Stimulated activated CD8-positive, alpha-beta memory T cell treated with anti-CD3 and anti-CD28 coated beads, Interleukin-7, amount 100 ng/mL, for 24 hours (primary cell): Measurements from ENCODE around the gene CCNF.
"Not testable (repeated sequence)": the region's sequence is repeated elsewhere in the genome, so short reads cannot be mapped to it uniquely, and the experiment has no call there.

Experiments used
- DNase-seq: peaks from one replicate; pipeline ENCODE4 v3.0.0-alpha.2; 2020; ENCODE audit warnings: low read depth

The CCNF gene

DNA sequence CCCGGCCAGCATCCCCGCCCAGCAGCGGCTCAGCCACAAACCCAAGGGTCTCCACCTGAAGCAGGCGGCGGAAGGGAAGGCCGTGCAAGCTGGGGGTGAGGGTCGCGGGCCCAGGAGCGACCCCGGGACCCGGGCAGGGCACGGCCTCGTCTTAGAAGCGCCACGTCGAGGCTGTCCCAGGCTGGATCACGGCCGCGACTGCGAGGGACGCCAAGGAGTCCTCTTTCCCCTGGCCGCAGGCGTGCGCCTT is 538 bp upstream of the CCNF start:
- DNase-seq = no peak

DNA sequence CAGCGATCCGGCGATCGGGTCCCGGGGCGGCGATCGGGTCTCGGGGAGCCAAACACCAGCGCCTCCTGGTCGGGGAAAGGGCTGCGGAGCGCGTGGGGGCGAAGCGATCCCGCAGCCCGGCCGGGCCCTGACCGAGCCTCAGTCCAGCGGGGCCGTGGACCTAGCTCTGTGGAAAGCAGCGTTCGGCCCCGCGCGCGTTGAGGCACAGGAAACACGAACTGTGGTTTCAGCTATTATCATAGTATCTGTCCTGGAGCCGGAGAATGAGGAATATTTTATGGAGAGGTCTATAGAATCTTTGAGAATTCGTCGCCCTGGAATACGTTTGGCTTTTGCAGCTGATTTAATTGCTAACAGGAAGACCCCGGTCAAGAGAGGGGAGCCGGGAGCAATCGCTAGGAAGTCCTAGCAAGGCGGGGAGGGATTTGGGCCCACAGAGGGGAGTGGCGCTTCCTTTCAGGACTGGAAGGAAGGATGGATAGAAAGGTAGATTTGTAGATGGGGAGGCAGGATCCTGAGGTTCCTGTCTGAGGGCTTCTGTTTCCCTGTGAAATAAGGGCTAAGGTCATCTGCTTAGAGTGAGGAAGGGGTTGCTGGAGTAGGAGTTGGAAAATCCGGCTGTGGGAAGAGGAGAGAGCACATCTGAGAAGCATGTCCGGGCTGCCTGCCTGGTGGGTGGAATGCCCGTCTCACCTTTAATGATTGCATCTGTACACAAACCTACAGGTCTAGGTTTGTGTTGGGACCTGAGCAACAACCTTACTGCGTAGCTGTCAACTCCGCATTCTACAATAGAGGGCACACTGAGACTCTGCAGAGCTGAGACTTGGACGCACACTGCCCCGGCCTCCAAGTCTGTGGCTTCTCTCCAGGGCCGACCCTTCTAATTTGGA is 770 bp downstream of the CCNF start:
- no peak for DNase-seq

DNA sequence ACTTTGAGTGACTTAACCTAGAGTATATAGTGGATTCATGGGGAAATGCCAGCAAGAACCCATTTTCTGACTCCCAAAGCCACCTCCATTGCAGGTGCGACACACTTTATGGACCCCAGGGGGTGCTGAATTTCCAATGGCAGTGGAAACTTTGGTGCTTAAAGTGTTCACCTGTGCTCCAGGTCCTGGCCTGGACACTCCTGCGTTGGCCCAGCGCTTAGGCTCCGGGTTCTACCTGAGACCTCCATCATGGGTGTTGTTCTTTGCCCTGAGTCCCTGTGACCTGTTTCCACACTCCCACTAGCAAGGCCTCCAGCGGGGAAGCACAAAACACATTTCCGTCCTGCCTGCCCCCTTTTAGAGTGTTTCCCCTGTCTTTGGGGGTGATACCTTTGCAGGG is 3.0 kb downstream of the CCNF start:
- no peak for DNase-seq

DNA sequence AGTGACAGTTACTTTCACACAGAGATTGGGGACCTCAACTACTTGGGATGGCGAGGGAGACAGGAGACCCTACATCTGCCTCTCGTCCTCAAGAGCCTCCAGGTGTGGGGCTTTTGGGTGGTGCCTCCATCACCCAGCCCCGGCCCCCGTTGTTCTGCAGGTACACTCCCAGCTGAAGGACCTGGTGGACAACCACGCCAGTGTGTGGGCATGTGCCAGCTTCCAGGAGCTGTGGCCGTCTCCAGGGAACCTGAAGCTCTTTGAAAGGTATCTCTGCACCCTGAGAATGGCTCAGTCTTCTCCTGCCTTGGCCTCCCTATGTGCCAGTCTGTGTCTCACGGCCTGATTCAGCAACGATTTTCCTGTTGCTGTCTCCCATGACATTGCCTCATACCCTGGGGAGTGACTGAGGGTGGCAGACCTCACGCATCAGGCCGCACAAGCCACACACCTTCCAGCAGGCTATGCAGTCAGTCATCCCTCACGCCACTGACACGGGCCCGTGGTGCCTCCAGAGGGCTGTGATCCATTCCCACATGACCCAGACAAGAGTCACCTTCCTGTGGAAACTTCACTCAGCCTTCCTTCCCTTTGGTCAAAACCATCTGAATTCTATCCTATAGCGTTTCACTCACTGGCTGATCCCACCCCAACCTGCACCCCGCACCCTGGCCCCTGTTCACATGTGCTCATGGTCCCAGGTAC is 3.7 kb downstream of the CCNF start:
- no peak for DNase-seq

DNA sequence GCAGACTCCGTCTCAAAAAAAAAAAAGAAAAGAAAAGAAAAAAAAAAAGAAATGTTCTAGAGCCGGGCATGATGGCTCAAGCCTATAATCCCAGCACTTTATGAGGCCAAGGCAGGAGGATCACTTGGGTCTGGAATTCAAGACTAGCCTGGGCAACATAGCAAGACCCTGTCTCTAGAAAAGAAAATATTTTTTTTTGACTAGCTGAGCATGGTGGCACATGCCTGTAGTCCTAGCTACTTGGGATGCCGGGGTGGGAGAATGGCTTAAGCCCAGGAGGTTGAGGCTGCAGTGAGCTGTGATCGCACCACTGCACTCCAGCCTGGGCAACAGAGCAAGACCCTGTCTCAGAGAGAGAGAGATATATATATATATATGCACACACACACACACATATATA is 6.0 kb downstream of the CCNF start:
- not testable (repeated sequence) for DNase-seq

DNA sequence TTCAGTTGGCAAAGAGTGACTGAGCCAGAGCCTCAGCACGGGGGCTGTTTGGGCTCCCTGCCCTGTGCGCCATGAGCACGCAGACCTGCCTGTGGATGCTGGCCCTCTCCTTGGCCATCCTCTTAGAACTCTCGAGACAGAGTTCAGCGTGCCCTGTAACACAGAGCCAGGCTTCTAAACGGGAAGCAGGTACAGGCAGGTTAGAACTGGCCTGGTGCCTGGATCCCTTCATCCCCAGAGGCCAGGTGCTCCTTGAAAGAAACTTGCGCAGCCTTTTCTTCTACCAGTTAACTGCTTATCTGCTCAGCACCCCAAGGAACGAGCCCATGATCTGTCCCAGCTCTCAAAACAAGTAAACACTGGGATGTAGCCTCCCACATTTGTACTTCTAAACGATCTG is 6.9 kb downstream of the CCNF start:
- no peak for DNase-seq

DNA sequence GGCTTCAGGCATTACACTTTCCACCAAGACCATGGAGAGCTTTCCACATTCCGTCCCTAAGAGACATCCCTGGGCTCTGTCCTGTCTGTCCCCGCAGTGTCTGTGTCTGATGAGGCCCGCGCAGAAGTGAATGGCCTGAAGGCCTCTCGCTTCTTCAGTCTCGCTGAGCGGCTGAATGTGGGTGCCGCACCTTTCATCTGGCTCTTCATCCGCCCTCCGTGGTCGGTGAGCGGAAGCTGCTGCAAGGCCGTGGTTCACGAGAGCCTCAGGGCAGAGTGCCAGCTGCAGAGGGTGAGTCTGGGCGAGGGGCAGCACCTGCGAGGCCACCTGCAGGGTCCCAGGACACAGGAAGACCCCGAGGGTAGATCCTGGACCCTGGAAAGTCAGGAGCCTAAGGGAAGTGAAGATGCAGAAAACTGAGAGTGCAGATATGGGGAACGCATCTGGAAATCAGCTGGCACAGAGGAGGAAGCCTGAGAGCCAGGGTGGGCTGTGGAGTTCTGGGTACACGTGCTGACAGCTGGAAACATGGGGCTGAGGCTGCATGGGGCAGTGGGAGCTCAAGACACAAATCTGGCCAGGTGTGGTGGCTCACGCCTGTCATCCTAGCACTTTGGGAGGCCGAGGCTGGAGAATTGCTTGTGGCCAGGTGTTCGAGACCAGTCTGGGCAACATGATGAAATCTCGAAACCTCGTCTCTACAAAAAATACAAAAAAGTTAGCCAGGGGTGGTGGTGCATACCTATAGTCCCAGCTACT is 8.0 kb downstream of the CCNF start:
- DNase-seq = no peak

DNA sequence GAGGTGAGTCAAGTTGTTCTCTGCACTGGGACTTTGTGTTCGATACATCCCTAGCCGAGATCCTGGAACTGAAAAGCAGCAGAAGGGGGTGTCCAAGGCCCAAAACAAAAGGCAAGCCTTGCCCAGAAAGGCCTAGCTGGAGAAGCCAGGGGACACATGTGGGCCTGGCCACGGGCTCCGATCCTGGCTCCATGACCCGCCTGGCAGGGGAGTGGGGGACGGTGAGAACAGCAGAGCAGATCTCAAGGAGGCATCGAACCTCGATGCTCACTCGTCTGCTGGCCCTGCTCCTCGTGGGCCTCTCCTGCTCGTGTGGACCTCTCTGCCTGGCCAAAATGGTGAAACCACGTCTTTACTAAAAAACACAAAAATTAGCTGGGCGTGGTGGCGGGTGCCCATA is 8.9 kb downstream of the CCNF start:
- DNase-seq = no peak

DNA sequence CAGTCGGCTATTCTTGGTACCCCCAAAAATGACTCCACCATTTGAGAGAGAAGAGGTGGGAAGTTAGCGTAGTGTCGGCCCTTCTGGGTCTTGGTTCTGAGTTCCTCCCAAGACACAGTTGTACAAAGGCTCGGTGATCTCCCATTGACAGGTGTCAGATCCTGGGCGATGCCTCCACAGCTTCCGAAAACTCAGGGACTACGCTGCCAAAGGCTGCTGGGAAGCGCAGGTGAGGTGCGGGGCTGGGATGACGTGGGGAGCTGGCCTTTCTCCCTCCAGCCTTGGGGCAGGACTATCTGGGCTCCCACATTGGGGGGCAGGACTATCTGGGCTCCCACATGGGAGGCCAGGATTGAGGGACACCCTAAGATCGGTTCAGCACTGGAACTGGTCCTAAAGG is 10.4 kb downstream of the CCNF start:
- no peak for DNase-seq

DNA sequence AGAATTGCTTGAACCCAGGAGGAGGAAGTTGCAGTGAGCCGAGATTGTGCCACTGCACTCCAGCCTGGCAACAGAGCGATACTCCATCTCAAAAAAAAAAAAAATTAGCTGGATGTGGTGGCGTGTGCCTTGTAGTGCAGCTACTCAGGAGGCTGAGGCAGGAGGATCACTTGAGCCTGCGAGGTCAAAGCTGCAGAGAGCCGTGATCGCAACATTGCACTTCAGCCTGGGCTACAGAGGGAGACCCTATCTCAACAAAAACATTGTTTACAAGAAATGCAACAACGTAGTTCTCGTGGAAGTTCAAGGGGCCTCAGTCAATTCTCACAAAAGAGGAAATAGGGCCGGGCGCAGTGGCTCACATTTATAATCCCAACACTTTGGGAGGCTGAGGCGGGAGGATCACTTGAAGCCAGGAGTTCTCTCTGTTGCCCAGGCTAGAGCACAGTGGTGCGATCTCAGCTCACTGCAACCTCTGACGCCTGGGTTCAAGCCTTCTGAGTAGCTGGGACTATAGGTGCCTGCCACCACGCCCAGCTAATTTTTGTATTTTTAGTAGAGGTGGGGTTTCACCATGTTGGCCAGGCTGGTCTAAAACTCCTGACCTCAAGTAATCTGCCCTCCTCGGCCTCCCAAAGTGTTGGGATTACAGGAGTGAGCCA is 12.0 kb downstream of the CCNF start:
- DNase-seq = not testable (repeated sequence)

DNA sequence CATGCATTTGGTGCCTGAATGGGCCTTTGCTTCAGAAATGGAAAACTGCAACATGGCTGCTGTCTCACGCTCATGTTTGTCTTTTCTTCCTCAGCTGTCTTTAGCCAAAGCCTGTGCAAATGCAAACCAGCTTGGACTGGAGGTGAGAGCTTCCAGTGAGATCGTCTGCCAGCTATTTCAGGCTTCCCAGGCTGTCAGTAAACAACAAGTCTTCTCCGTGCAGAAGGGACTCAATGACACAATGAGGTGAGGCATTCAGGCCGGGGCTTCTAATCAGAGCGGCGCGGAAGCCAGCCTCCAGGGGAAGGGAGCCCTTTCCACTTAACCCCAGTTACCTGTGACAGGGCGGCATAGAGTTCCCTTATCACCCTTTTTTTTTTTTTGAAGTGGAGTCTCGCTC is 14.3 kb downstream of the CCNF start:
- DNase-seq = no peak

DNA sequence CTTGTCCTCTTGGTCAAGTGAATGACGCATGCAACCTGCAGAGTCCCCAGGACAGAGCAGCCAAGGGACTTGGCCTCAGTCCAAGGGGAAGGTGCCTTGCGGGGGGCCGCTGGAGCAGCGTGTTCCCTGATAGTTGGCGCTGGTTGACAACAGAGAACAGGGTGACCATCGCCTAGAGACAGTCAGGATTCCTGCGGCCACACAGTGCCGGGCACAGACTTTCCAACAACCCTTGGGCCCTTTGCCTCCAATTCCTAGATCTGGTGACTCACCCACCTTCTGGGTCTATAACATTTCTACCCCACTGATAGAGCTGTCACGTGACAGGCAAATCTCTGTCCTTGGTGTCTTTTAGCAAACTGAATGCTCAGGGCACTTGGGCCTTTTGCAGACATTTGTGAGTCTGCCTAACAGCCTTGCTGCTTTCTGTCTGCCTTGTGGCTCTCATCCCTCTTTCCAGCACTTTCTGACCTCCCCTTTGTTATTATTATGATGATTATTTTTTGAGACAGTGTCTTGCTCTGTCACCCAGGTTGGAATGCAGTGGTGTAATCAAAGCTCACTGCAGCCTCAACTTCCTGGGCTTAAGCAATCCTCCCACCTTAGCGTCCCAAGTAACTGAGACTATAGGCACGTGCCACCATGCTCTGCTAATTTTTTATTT is 18.8 kb downstream of the CCNF start:
- no peak for DNase-seq

DNA sequence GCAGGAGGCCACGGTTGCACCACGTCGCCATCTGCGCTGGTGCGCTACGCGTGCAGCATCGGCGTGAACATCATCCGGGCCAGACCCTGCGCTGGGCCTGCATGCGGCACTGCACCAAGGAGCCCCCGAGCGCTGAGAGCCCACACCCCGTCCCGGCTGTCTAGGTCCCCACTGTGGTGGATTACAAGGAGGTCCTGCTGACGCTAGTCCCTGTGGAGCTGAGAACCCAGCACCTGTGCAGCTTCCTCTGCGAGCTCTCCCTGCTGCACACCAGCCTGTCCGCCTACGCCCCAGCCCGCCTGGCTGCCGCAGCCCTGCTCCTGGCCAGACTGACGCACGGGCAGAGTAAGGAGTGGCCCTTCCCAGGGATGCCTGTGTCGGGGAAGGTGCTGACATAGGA is 19.9 kb downstream of the CCNF start:
- no peak for DNase-seq

DNA sequence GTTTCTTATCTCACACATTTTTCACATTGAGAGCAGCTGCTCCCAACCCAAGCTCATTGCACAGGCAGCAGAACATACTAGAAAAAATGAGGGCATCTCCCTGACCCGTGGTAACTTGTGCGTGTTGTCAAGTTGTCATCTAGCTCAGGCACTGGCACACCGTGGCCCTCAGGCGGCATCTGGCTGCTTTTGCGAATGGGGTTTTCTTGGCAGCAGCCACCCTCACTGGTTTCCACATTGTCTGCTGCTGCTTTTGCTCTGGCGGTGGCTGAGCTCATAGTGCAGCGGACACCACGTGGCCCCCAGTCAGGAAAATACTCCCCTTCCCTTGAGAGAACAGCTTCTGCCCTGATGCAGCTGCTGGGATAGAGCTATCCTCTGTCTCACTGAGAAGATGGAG is 21.3 kb downstream of the CCNF start:
- no peak for DNase-seq

DNA sequence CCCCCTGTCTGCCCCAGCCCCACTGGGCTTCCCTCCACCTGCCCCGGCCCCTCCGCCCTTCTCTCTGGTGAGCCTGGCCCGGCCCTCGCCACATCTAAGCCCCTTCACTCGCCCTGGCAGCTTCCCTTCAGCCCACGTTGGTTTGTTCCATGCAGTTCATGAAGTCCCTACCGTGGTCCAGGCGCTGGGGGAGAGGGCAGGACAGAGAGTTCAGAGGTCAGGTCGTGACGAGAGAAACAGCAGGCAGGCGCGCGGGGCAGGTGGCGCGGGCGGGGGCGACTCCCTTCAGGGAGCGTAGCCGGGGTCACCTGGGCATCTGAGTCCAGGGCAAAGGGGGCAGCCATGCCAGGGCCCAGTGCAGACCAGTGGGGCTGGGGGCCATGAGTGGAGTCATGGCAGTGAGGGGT is 21.7 kb downstream of the CCNF start:
- DNase-seq = no peak

DNA sequence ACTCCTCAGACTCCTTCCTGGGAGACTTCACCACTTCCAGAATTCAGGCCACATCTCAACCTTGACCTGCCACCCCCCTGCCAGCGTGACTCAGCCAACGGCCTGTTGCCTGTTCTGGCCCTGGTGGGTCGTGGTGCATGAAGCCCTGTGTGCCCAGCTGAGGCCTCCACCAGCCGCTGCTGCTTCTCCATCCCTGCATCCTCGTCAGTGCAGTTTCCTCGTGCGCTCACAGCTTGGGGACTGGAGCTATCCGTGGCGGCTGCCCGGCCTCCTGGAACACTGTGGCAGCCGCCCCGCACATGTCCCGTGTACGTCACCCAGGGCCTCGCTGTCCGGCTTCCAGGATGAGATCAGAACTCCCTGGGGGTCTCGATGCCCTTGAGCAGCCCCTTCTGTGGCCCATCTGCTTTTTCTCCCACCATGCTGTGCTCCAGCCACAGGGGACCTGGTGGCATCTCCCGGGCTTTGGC is 22.6 kb downstream of the CCNF start:
- no peak for DNase-seq

DNA sequence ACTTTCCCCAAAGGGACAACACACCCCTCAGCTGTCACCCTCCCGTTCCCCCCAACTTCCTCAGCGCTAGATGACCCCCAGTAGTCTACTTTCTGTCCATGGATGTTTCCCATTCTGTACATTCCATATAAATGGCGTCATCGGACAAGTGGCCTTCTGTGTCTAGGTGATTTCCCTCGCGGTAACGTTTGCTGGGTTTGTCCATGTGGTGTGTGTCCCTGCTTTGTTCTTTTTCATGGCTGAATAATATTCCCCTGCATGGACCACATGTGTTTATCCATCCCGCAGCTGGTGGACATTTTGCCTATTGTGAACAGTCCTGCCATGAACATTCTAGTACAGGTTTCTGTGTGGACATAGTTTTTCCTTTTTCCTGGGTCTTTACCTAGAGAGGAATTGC is 23.4 kb downstream of the CCNF start:
- DNase-seq = no peak

DNA sequence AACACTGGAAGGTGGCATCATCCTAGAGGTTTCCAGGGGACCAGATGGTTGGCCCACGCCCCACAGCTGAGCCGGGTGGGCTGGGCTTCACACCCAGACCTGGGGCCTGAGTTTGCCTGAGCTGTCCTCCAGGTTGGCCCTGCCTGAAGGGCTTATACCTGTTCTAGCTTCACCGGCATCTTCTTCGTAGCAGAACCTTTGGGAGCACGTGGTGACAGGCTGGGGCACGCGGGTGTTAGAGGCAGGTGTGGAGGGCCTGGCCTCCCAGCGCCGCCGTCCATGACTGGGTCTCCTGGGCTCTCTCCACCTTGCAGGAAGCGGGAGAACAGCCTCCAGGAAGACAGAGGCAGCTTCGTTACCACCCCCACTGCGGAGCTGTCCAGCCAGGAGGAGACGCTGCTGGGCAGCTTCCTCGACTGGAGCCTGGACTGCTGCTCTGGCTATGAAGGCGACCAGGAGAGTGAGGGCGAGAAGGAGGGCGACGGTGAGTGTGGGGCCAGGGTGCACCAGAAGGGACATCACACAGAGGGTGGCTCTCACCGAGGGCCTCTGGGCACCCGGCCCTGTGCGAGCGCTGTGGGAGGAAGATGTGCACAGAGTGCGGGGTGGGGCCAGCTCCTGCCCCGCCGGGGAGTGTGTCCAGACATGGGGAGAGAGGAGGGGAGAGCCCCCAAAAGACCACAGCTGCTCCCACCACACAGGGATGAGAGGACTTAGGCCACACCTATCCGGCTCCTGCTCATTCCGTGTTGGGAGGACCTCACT is 26.0 kb downstream of the CCNF start:
- DNase-seq = no peak

DNA sequence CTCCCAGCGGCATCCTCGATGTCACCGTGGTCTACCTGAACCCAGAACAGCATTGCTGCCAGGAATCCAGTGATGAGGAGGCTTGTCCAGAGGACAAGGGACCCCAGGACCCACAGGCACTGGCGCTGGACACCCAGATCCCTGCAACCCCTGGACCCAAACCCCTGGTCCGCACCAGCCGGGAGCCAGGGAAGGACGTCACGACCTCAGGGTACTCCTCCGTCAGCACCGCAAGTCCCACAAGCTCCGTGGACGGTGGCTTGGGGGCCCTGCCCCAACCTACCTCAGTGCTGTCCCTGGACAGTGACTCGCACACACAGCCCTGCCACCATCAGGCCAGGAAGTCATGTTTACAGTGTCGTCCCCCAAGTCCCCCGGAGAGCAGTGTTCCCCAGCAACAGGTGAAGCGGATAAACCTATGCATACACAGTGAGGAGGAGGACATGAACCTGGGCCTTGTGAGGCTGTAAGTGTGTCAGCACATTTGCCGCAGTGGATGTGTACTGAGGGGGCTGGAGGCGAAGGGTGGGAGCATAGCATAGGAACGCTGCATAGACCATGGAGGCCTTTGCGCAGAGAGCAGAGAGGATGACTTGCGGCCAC is 27.4 kb downstream of the CCNF start:
- no peak for DNase-seq

DNA sequence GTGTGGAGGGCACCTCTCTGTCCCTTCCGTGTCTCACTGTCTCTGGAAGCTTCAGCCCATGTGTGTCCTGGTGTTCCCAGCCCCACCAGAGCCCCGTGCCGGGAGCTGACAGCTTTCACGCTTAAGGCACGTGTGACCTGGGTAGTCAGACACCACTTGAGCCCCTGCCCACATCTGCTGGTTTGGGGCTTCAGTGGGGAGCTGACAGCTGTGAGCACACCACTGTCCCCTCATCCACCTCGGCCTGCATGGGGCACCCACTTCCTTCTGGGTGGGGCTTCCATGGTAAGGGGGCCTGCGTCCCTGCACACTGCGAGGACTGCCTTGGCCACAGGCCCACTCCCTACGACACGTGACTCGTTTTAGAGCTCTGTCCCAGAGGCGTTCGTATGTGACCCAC is 28.0 kb downstream of the CCNF start:
- no peak for DNase-seq

DNA sequence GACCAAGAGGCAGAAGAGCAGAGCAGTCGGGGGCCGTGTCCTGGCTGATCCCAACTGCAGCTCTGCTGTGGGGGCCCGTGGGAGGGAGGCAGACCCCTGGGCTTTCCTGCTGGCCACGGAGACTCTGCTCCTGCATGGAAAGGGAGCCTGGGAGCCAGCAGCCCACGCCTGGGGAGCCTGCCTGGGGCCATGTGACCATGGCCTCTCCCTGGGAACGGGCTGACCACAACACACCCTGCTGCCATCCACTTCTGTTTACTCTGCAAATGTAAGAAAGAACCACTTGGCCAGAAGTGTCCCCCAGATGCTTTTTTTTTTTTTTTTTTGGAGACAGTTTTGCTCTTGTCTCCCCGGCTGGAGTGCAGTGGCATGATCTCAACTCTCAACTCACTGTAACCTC is 28.7 kb downstream of the CCNF start:
- no peak for DNase-seq
